Endodermal cell (in vitro differentiated cells): ENCODE measurements around the gene DCAF5. TPM values are rescaled to one million over a fixed set of nuclear protein-coding genes. Genes with fewer than 3 reads are reported as not detected.

Experiments used
- DNase-seq: peaks from one replicate; pipeline ENCODE4 v3.0.0-alpha.2; 2017
- H3K27ac ChIP-seq: 2 replicates; pipeline ENCODE4 v1.5.1; 2013; ENCODE audit warnings: mild to moderate bottlenecking, low read depth, low read length, moderate library complexity
- H3K27me3 ChIP-seq: 2 replicates; pipeline ENCODE4 v1.6.1; 2013; ENCODE audit warnings: mild to moderate bottlenecking, low read length, moderate library complexity; ENCODE audit not compliant: insufficient read depth, control insufficient read depth, poor library complexity, severe bottlenecking
- H3K36me3 ChIP-seq: 2 replicates; pipeline ENCODE4 v1.7.0; 2013; ENCODE audit warnings: mild to moderate bottlenecking, low read length, moderate library complexity; ENCODE audit not compliant: control insufficient read depth, insufficient read depth
- H3K4me1 ChIP-seq: one replicate; pipeline ENCODE4 v1.7.0; 2013; ENCODE audit warnings: low read length; ENCODE audit not compliant: control insufficient read depth, insufficient read depth
- H3K4me3 ChIP-seq: 2 replicates; pipeline ENCODE4 v1.5.1; 2013; ENCODE audit warnings: mild to moderate bottlenecking, low read length, moderate library complexity
- H3K9ac ChIP-seq: 2 replicates; pipeline ENCODE4 v1.6.1; 2013; ENCODE audit warnings: mild to moderate bottlenecking, low read length, moderate library complexity; ENCODE audit not compliant: poor library complexity, severe bottlenecking; ENCODE audit errors: extremely low read depth
- H3K9me3 ChIP-seq: 2 replicates; pipeline ENCODE4 v1.6.1; 2013; ENCODE audit warnings: mild to moderate bottlenecking, low read length, moderate library complexity; ENCODE audit not compliant: control insufficient read depth
- H3K27ac Mint-ChIP-seq: 2 replicates; pipeline ENCODE4 v1.8.0; 2020; ENCODE audit warnings: mixed read lengths
- H3K27me3 Mint-ChIP-seq: 2 replicates; pipeline ENCODE4 v1.8.0; 2021; ENCODE audit warnings: mild to moderate bottlenecking, mixed read lengths; ENCODE audit not compliant: insufficient read depth
- H3K36me3 Mint-ChIP-seq: 2 replicates; pipeline ENCODE4 v1.8.0; 2020; ENCODE audit warnings: low read depth, mixed read lengths
- H3K4me1 Mint-ChIP-seq: 2 replicates; pipeline ENCODE4 v1.8.0; 2020; ENCODE audit warnings: mixed read lengths
- H3K4me3 Mint-ChIP-seq: 2 replicates; pipeline ENCODE4 v1.8.0; 2020; ENCODE audit warnings: mild to moderate bottlenecking, moderate library complexity, mixed read lengths
- H3K9me3 Mint-ChIP-seq: 2 replicates; pipeline ENCODE4 v1.8.0; 2020; ENCODE audit warnings: mild to moderate bottlenecking, mixed read lengths
- CTCF ChIP-seq: fragments of 200-600 bp; sonication (generic); conservative IDR thresholded peaks from 2 replicates; pipeline ENCODE4 v1.5.0; 2021; ENCODE audit warnings: antibody characterized with exemption, mild to moderate bottlenecking
- WGBS, 2 experiments: methylation state at CpG; one replicate each; pipeline versions ENCODE4 v1.1.5 to v1.1.7; 2013; ENCODE audit warnings: missing lambda C conversion rate in 2 of 2, mixed read lengths in 1 of 2; ENCODE audit not compliant: insufficient coverage in 1 of 2, insufficient read length in 1 of 2; 5-methylcytosine and 5-hydroxymethylcytosine counted together
- total RNA-seq, 2 donors: library from RNA; stranded (reverse); fragmentation: NEBNext Ultra II Directional in 1 of 2; extraction: Animal tissue kit (Norgen Biotek cat#: 25700) in 1 of 2; gene quantifications; 2 replicates in 1 of 2; 3 replicates in 1 of 2; pipeline ENCODE4 v1.2.1, GENCODE V29; 2021

Gene DCAF5
- total RNA-seq, 2 donors from 2014 or later, result 61.1 to 69.6 TPM

GRCh38 chr14:69107407-69108003, 45.4 kb downstream of the DCAF5 start:
- no peaks in the 10 kb centered on the region for H3K27me3 ChIP-seq
- H3K4me1 ChIP-seq, result no peaks in the 10 kb centered on the region
- Mint-ChIP-seq H3K27ac (peak overlapping the region; percentile 85), H3K4me3 (no peak overlapping the region), H3K4me1 (peaks cover 3% of the 10 kb centered on the region), H3K36me3 (peaks cover 14% of the 10 kb centered on the region), H3K27me3 (no peaks in the 10 kb centered on the region), H3K9me3 (no peaks in the 10 kb centered on the region)
- peaks cover 81% of the 10 kb centered on the region for H3K36me3 ChIP-seq
- 16 to 37% methylated on average over 2 to 3 of the region's 3 CpGs for WGBS, 2 experiments
- no peak overlapping the region for H3K27ac ChIP-seq
- no peaks in the 10 kb centered on the region for H3K9me3 ChIP-seq
- TF ChIP-seq CTCF, result peak; percentile 89
- no peak overlapping the region for H3K4me3 ChIP-seq
- no peak overlapping the region for H3K9ac ChIP-seq
- peak; percentile 78 for DNase-seq

GRCh38 chr14:69106451-69106850, 46.5 kb downstream of the DCAF5 start:
- Mint-ChIP-seq H3K36me3 (peaks cover 11% of the 10 kb centered on the region), H3K9me3 (no peaks in the 10 kb centered on the region), H3K27me3 (no peaks in the 10 kb centered on the region), H3K4me3 (no peak overlapping the region), H3K27ac (no peak overlapping the region), H3K4me1 (peaks cover 3% of the 10 kb centered on the region)
- H3K4me3 ChIP-seq, result no peak overlapping the region
- 95 to 100% methylated on average over 1 to 5 of the region's 5 CpGs for WGBS, 2 experiments
- H3K9me3 ChIP-seq, result no peaks in the 10 kb centered on the region
- H3K27me3 ChIP-seq, result no peaks in the 10 kb centered on the region
- no peak for TF ChIP-seq CTCF
- H3K4me1 ChIP-seq, result no peaks in the 10 kb centered on the region
- no peak overlapping the region for H3K27ac ChIP-seq
- H3K9ac ChIP-seq, result no peak overlapping the region
- H3K36me3 ChIP-seq, result peaks cover 74% of the 10 kb centered on the region
- DNase-seq, result no peak

- H3K4me1 Mint-ChIP-seq, result peaks cover 3% of the 10 kb centered on the region
- no peak overlapping the region for H3K27ac Mint-ChIP-seq
- H3K27ac ChIP-seq, result no peak overlapping the region
- TF ChIP-seq CTCF, result no peak
- H3K9me3 Mint-ChIP-seq, result no peaks in the 10 kb centered on the region
- no peak for DNase-seq
- no peaks in the 10 kb centered on the region for H3K9me3 ChIP-seq
- no peak overlapping the region for H3K4me3 Mint-ChIP-seq
- no peaks in the 10 kb centered on the region for H3K27me3 Mint-ChIP-seq
- H3K27me3 ChIP-seq, result no peaks in the 10 kb centered on the region
- peaks cover 73% of the 10 kb centered on the region for H3K36me3 ChIP-seq
- WGBS, 2 experiments, result 75 to 85% methylated on average over 1 to 2 of the region's 2 CpGs
- no peak overlapping the region for H3K9ac ChIP-seq
- no peak overlapping the region for H3K4me3 ChIP-seq
- peaks cover 10% of the 10 kb centered on the region for H3K36me3 Mint-ChIP-seq
- H3K4me1 ChIP-seq, result no peaks in the 10 kb centered on the region
Observed at GRCh38 chr14:69105326-69105725, 47.6 kb downstream of the DCAF5 start.
